GM18498 (cell line): ENCODE measurements around the gene USP32.
"Not testable (repeated sequence)": the region's sequence is repeated elsewhere in the genome, so short reads cannot be mapped to it uniquely, and the experiment has no call there.

Source experiments
- ATAC-seq: cut with Tn5 transposase; IDR thresholded peaks from one replicate; pipeline ENCODE4 v1.9.1; 2021; ENCODE audit warnings: mild to moderate bottlenecking, moderate library complexity; ENCODE audit not compliant: unreplicated experiment

Gene USP32

DNA sequence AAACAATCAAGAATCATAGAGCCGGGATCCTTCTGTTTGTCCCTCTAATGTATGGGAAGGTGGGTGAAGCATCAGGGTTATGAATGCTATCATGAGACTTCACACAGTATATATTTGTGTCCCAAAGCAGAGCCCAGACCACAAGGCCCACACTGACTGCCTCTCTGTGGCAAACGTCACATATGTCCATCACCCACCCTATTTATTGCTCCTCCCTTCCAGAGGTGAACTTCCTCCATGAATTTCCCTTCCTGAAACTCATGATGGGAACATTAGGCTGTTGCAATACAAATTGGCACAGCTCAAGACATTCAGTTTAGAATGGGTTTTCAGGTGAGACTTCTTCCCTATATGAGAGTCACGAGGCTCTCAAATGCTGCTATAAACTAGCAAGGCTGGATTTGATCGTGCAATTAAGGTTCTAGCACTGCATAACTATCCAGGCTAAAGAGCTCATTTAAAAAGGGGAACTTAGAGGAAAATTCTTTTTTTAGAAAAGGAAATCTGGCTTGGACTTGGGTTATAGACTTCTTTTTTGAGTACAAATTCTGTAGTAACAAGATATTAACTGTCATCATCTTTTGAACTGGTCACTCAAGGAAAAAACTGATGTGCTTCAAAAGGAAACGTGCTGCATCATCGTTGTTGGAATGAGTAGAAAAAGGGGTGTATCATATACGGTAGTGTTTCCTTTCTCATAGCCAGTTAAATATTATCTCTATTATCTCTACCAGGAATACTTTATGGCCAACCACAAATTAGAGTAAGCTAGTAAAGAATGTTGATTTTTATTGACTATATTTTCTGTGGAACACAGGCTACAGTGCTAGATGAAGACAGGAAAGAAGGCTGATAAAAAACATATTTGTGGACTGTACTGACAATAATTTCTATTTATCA, 204.8 kb downstream of the USP32 start:
- ATAC-seq: not testable (repeated sequence)

DNA sequence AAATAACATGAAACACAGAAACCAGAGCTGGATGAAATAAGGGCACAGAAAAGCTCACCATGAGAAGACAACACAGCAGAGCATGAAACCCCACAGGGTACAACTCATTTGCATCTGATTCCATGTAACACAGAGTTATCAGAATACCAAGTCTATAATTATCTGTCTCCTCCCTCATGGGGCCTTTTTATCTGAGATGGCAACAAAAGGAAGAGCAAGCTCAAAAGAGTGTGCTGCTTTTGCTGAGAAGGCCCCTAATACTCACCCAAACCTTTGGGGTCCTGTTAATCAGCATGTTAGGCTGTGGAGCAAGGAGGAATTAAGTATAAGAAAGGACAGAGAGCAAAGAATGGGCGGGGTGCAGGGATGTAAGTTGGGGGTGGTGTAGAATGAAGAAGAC, 205.6 kb downstream of the USP32 start:
- not testable (repeated sequence) for ATAC-seq

GRCh38 chr17:60180380-60180779, 211.6 kb downstream of the USP32 start:
- ATAC-seq: not testable (repeated sequence)

DNA sequence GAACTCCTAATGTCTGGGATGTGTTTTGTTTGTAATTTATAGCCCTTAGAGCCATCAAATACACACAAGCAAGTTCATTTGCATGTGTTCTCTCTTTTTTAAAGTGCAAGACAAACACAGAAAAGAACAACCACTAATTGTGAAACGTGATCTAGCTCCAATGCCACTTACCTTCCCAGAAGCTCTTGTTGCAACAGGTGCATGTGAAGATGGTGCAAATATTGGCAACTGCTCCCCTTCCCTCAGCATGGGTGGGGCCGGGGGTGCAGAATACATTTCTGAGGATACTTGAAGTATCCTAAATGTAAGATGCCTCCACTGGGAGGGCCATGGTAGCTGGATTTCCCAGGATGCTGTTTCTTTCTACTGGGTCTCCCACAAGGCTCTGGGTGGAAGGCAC, 213.8 kb downstream of the USP32 start:
- ATAC-seq: not testable (repeated sequence)

GRCh38 chr17:60176763-60177162, 215.2 kb downstream of the USP32 start:
- ATAC-seq: not testable (repeated sequence)

GRCh38 chr17:60174767-60175166, 217.2 kb downstream of the USP32 start:
- not testable (repeated sequence) for ATAC-seq

GRCh38 chr17:60174035-60174434, 217.9 kb downstream of the USP32 start:
- ATAC-seq: no peak

GRCh38 chr17:60173304-60173819, 218.6 kb downstream of the USP32 start:
- no peak for ATAC-seq

DNA sequence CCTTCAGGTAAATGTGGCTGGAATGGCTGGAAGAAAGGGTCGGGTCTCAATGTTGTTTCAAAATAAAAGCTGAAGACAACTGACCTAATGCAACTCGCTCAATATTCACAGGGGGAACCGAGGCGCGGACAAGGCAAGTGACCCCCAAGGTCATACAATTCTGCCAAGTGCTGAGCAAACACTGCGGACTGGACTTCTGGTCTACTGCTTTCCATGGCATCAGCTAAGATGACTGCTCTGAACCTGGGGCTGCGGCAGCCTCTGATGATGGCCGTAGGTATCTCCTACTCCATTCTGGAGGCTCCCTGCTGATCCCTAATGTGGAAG, 220.2 kb downstream of the USP32 start:
- ATAC-seq: no peak

DNA sequence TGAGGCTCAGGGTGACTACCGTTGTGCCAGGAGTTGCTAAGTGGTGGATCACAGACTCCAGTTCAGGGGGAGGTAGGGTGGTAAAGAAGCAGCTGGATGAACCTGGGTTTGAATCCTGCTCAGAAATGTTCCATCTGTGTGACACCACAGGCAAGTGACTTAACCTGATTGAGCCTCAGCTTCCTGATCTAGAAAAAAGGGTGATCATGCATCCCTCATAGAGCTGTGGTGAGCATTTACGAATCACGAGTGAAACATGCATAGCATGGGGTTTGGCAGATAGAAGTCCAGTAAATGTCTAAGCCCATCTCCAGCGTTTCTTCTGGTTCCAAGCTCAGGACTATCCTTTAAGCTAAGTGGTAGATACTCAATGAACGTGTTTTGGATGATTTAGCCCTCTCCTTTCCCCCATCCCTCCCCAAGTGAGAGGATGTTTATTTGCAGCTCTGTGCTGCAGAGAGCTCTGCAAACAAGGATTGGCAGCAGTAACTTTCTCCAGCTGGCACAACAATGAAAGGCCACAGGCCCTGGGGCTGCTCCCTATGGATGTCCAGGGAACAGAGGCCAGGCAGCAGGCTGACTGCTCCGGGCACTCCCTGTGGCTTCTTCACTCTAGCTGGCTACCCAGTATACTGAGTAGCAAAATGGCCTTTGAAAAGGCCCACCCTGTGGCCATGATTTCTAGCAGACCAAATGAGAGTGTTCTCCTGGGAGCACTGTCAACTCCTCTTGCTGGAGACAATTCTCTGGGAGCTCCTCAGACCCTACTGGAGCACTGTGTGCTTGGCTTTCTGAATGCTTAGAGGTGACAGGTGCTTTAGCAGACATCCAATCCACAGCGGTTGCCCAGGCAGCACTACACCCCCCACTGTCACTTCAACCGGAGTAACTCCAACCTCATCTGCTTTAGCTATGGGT, 220.8 kb downstream of the USP32 start:
- no peak for ATAC-seq

- no peak for ATAC-seq
These were observed 221.8 kb downstream of the USP32 start for GRCh38 chr17:60169921-60170817.

DNA sequence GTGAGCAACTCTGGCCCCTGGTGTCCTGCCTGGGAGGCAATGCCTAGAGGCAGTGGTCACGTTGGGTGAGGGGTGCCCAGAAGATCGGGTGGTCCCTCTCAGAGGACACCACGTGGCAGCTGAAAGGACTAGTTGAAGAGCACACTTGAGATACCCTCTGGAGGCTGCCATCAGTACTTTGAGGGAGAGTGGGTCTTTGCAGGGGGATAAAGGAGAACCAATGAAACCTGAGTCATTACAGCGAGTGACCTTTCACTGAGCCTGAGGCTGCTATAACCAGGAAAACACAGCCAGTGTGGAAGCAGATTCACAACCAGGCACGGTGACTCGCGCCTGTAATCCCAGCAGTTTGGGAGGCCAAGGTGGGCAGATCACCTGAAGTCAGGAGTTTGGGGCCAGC, 223.3 kb downstream of the USP32 start:
- no peak for ATAC-seq

- ATAC-seq: no peak
These were observed 224.7 kb downstream of the USP32 start for GRCh38 chr17:60167065-60167741.

GRCh38 chr17:60165971-60166370, 226.0 kb downstream of the USP32 start:
- ATAC-seq: no peak

- ATAC-seq: no peak
These were observed 226.7 kb downstream of the USP32 start for GRCh38 chr17:60165223-60165622.

- ATAC-seq: no peak
These were observed 227.2 kb downstream of the USP32 start for GRCh38 chr17:60164697-60165096.

GRCh38 chr17:60164164-60164563, 227.8 kb downstream of the USP32 start:
- no peak for ATAC-seq

- no peak for ATAC-seq
These were observed 228.7 kb downstream of the USP32 start for GRCh38 chr17:60163108-60163784.

GRCh38 chr17:60161598-60162330, 230.2 kb downstream of the USP32 start:
- ATAC-seq: no peak
